ENCODE data around the gene ERN1. TPM values are rescaled to one million over a fixed set of nuclear protein-coding genes. Genes with fewer than 3 reads are reported as not detected.

Gene ERN1
- total RNA-seq, 1 donor from 2014 or later = 6.3 TPM

GRCh38 chr17:64005734-64006167 lies 124.2 kb downstream of the ERN1 start:
- no peak for DNase-seq (ENCODE audit: low read depth)
- TF ChIP-seq, protein P1, sequence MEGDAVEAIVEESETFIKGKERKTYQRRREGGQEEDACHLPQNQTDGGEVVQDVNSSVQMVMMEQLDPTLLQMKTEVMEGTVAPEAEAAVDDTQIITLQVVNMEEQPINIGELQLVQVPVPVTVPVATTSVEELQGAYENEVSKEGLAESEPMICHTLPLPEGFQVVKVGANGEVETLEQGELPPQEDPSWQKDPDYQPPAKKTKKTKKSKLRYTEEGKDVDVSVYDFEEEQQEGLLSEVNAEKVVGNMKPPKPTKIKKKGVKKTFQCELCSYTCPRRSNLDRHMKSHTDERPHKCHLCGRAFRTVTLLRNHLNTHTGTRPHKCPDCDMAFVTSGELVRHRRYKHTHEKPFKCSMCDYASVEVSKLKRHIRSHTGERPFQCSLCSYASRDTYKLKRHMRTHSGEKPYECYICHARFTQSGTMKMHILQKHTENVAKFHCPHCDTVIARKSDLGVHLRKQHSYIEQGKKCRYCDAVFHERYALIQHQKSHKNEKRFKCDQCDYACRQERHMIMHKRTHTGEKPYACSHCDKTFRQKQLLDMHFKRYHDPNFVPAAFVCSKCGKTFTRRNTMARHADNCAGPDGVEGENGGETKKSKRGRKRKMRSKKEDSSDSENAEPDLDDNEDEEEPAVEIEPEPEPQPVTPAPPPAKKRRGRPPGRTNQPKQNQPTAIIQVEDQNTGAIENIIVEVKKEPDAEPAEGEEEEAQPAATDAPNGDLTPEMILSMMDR (conservative IDR thresholded peaks at IDR 0.05; ENCODE audit: low read depth, low read length) = no peak

GRCh38 chr17:64004903-64005733 lies 124.8 kb downstream of the ERN1 start:
- TF ChIP-seq, protein P1 (conservative IDR thresholded peaks at IDR 0.05; ENCODE audit: low read depth, low read length) = no peak
- no peak for DNase-seq (ENCODE audit: low read depth)
- H3K4me3 ChIP-seq (ENCODE audit: low read depth, low read length) = no peak overlapping the region

More at GRCh38 chr17:64005734-64006167, 124.2 kb downstream of the ERN1 start:
- H3K4me3 ChIP-seq (ENCODE audit: low read depth, low read length) = no peak overlapping the region

DNA sequence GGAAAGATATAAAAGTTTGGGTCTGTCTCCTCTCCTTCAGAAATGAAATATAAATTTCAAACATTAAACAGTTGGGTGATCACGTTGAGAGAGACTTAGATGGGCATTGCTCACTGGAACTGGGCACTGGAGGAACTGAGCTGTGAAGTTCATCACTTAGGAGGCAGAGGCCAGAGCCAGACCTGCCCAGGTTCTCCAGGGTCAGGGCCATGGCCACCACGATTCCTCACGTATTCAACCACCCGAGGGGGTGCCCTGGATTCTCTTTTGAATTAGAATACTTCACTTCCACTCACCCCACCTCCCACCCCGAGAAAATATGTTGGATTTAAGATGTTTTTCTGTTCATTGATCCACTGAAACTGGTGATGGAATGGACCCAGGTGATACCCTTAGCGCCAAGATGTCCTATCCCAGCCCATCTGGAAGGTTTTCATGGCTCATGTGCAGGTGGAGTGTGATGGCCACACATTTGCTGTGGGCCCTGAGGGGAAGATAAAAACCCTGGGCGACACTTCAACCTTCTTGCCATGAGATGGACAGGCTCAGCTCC lies 125.7 kb downstream of the ERN1 start:
- no peak for DNase-seq (ENCODE audit: low read depth)
- H3K4me3 ChIP-seq (ENCODE audit: low read depth, low read length) = no peak overlapping the region
- TF ChIP-seq, protein P1 (conservative IDR thresholded peaks at IDR 0.05; ENCODE audit: low read depth, low read length) = no peak

GRCh38 chr17:64003526-64004121 lies 126.3 kb downstream of the ERN1 start:
- TF ChIP-seq, protein P1 (conservative IDR thresholded peaks at IDR 0.05; ENCODE audit: low read depth, low read length) = no peak
- DNase-seq (ENCODE audit: low read depth) = no peak
- no peak overlapping the region for H3K4me3 ChIP-seq (ENCODE audit: low read depth, low read length)

DNA sequence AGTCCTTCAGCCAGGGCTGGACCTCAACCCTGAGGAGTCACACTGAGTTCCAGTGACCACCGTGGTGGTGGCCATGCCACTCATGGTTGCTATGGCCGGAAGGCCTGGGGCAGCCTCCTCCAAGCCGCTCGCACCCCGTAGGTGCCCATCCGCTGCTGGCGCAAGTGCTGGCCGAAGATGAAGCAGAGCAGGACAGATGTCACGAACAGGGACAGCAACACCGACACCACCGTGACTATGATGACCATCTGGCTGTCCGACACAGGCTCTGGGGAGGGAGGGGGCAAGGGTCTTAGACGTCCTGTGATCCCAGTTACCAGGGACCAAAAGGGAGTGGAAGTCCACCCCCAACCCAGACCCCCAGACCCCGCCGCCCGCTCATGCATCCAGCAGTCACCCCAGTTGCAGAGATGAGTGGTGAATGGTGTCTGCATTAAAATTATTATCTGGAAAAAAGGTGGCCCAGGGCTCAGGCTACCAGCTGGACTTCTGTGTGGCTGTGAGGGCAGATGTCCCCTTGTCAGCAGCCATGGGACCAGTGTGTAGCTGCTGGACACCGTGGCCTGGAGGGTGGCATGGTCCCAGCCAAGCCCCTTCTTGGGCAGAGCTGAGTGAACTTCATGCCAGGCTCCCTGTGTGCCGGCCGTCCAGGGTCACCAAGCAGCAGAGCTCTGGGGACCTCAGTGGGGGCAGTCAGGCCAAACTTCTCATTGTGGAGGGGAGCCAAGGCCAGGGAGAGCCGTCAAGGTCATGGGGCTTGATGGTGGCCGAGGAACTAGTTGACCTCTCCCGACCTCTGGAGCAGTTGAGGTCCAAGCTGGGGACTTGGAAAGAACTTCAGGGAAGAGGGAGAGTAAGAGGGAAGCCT lies 127.1 kb downstream of the ERN1 start:
- no peak overlapping the region for H3K4me3 ChIP-seq (ENCODE audit: low read depth, low read length)
- TF ChIP-seq, protein P1 (conservative IDR thresholded peaks at IDR 0.05; ENCODE audit: low read depth, low read length) = no peak
- no peak for DNase-seq (ENCODE audit: low read depth)

DNA sequence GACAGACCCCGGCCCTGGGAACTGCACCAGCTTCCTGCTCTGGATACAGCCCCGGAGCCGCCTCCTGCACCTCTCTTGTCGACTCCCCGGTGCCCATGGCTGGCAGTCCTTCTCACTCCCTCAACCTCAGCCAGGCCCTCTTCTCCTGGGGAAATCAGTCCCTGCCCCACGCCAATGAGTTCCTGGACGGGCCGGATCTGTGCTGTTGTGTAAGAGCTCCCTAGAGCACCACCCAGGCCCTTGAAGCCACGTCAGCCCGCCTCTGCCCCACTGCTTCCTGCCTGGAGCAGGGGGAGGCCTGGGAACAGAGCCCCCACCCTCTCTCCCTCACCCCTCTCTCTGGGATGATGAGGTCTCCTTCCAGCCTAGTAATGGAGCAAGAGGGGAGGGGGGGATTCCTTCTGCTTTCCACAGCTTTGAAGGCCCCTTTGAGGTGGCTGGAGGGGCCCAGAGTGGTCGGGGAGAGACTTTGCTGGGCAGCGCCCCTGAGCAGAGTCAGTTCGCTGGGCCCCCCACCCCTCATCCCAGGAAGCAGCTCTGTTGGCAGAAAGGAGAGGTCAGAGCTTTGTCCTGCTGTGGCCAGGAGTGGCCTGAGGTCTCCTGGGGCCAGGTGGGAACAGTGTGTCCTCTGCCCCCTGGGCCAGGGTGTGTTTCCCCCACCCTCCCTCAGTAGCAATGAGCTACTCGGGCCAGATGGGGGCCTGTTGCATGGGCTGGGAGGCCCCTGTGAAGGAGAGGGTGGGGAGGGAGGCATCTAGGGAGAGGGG lies 128.0 kb downstream of the ERN1 start:
- DNase-seq (ENCODE audit: low read depth) = no peak
- TF ChIP-seq, protein P1 (conservative IDR thresholded peaks at IDR 0.05; ENCODE audit: low read depth, low read length) = no peak
- H3K4me3 ChIP-seq (ENCODE audit: low read depth, low read length) = no peak overlapping the region

Data from epithelial cell of proximal tubule (primary cell).